Epithelial cell of esophagus (primary cell): ENCODE data around the gene HOOK2.

ENCODE experiments used
- DNase-seq: peaks from one replicate; pipeline ENCODE4 v3.0.0; 2010; ENCODE audit warnings: low read depth
- H3K4me3 ChIP-seq: 2 replicates; pipeline ENCODE4 v1.5.1; 2011; ENCODE audit warnings: mild to moderate bottlenecking, low read length, control low read depth
- TF ChIP-seq, protein P1 (sequence below): IDR thresholded peaks from 2 replicates; pipeline ENCODE4 v1.5.1; 2011; ENCODE audit warnings: low read depth, mild to moderate bottlenecking, low read length, control low read depth, inconsistent platforms; ENCODE audit not compliant: insufficient read depth; ENCODE audit errors: missing control alignments

The HOOK2 gene

DNA sequence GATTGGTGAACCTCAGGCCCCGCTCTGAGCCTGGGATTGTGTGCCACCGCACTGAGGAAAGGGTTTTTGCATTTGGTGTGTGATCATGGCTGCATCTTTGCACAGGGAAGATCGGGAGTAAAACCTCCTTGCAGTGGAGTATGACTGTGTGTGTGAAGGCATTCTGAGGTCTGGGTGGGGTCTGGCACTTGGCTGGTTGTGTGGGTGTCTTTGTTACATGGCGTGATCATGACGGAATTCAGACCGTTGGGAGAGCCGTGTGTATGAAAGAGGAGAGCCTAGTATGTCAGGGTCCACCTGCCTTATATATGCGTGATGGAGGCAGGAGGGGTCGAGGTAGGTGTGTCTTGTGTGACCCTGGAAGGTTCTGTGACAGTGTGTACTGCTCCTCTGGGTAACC, 24.5 kb downstream of the HOOK2 start:
- TF ChIP-seq, protein P1, sequence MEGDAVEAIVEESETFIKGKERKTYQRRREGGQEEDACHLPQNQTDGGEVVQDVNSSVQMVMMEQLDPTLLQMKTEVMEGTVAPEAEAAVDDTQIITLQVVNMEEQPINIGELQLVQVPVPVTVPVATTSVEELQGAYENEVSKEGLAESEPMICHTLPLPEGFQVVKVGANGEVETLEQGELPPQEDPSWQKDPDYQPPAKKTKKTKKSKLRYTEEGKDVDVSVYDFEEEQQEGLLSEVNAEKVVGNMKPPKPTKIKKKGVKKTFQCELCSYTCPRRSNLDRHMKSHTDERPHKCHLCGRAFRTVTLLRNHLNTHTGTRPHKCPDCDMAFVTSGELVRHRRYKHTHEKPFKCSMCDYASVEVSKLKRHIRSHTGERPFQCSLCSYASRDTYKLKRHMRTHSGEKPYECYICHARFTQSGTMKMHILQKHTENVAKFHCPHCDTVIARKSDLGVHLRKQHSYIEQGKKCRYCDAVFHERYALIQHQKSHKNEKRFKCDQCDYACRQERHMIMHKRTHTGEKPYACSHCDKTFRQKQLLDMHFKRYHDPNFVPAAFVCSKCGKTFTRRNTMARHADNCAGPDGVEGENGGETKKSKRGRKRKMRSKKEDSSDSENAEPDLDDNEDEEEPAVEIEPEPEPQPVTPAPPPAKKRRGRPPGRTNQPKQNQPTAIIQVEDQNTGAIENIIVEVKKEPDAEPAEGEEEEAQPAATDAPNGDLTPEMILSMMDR: no peak
- DNase-seq: peak; percentile 56
- no peak overlapping the region for H3K4me3 ChIP-seq

DNA sequence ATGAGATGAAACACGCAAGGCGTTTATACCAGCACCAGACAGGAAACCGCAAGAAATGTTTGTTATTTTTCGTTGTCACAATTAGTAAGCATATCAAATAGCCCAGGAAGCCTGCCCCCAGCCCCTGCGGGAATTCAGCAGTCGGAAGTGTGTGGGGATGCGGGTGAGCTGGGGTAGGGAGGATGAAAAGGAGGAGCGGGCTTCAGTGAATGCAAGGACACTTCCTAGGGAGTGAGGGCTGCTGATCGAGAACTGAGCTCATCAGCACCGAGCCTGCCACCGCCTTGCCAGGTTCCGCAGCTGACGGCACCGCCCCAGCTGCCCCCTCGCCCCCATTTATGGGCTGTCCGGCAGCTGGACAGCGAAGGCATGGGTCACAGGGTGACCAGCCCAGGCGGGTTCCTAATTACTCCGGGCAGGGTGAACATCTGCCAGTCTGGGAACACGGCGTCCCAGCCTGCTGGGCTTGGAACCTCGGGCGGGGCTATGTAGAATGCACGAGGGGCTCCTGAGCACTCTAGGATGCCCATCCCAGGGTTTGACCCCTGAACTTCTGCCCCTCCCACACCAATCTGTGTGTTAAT, 25.3 kb downstream of the HOOK2 start:
- H3K4me3 ChIP-seq: no peak overlapping the region
- peak; percentile 65 for DNase-seq
- TF ChIP-seq, protein P1: no peak

DNA sequence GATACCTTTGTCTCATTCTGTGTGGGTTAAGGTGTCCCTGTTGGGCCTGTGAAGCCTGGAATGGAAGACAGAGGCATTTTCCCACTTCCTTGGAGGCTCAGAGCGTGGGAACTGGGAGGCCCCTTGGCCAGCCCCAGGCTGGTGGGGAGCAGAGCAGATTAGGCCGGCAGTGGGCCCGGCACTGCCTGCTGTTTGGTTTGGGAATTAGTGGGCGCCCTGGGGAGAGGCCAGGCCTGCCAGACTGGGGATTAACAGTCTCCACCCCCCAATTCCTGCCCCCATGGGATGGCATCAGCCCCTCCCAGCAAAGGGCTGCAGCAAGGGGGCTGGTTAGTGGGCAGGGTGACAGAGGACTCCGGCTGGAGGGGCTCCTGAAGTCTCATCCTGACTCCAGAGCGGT, 26.9 kb downstream of the HOOK2 start:
- H3K4me3 ChIP-seq: no peak overlapping the region
- TF ChIP-seq, protein P1: no peak
- no peak for DNase-seq

DNA sequence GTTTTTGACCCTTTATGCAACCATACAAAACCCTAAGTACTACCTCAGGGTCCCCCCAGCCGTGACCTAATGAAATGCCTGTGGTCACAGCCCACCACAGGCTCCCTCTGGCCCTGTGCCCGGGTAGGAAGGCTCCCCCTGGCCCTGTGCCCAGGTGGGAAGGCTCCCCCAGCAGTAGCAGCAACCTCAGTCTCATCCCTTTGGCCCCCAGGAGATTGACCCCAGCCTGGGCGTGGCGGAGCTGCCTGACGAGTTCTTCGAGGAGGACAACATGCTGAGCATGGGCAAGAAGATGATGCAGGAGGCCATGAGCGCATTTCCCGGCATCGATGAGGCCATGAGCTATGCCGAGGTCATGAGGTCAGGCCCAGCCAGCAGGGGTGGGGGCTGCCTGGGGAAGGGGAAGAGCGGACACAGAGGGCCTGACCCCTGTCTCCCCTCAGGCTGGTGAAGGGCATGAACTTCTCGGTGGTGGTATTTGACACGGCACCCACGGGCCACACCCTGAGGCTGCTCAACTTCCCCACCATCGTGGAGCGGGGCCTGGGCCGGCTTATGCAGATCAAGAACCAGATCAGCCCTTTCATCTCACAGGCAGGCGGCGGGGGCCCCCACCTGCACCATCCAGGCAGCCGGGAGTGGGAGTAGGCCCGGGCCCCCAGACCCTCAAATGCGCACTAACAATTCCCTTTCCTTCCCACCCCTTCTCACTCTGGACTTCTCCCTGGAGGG, 30.0 kb downstream of the HOOK2 start:
- TF ChIP-seq, protein P1: no peak
- DNase-seq: no peak
- H3K4me3 ChIP-seq: no peak overlapping the region

DNA sequence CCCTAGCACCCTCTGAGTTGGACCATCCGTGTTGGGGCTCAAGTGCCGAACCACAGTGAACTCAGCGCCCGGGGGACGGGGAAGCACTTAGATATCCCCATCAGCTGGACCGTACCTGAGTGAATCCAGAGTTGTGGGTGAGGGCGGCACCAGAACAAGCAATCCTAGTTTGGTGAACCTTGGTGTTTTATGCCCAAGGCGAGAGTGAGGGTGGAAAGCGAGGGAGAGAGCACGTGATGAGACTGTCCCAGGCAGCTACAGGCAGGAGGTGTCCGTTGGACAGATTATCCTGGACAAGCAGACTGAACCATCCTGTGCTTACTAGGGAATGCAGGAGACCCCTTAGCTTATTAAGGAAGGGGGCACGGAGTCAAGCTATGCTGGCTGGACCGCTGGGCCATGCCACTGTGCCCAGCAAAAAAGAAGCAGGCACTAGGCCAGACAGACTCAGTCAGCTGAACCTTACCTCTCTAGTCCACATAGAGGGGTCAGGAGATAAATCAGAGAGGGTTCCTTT, 37.5 kb downstream of the HOOK2 start:
- peak overlapping the region; percentile 97 for H3K4me3 ChIP-seq
- DNase-seq: no peak

DNA sequence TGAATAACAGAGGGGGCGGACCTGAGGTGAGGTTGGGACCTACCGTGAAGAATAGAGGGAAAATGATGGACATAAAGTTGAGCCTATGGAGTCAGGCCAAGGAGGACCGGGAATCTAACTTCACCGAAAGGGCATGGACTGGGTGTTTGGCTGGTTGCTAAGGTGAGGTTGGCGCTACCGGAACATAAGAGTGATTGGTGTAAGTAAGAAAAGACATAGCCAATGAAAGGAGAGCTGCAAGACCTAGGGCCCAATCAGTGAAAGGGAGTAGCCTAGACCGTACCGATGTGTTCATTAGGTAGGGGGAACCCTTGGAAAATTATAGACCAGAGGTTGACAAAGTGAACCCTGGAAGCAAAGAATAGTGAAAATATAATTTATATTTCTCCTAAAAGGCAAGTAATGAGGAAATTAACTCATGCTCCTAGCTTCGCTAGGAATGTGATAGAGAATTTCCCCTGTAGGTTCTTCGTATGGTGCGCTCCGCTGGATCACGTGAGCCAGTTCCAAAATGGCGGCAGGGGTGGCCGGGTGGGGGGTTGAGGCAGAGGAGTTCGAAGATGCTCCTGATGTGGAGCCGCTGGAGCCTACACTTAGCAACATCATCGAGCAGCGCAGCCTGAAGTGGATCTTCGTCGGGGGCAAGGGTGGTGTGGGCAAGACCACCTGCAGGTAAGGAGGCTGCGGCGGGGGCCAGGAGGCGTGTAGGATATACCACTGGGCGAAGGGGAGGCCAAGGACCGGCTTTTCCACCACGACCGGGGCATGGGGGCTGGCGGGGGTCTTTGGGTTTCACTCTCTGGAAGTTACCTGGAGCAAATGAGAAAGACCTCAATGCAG, 38.1 kb downstream of the HOOK2 start, which contains the start of gene GET3:
GET3 (plus strand) TSS at position 503 of the 840 bp plus-strand sequence; CDS start at position 512, 9 bp downstream.
- TF ChIP-seq, protein P1: no peak
- DNase-seq: peak; percentile 100

More for the DNA sequence above, 37.5 kb downstream of the HOOK2 start:
- TF ChIP-seq, protein P1: no peak

More for the DNA sequence above, 38.1 kb downstream of the HOOK2 start, which contains the start of gene GET3:
- H3K4me3 ChIP-seq: peak within 1 kb of the TSS; percentile 97
